ENCODE measurements around the gene CUX1. TPM values are rescaled to one million over a fixed set of nuclear protein-coding genes. Genes with fewer than 3 reads are reported as not detected.

CUX1 gene
- total and polyA plus RNA-seq, 7 experiments from 2014 or later: 10.1 to 81.6 (median 42.5) TPM

GRCh38 chr7:102000123-102000522, 182.7 kb downstream of the CUX1 start:
- H3K9me3 ChIP-seq (ENCODE audit: control insufficient read depth in 2 of 3, low read length in 3 of 3): no peaks in the 10 kb centered on the region
- Mint-ChIP-seq H3K4me1 (peaks cover 0 to 19% (median 8%) of the 10 kb centered on the region in 7 donors), H3K27ac (no peak overlapping the region), H3K9me3 (no peaks in the 10 kb centered on the region), H3K36me3 (peaks cover 0 to 9% (median 4%) of the 10 kb centered on the region in 5 donors), H3K4me3 (no peak overlapping the region), H3K27me3 (no peaks in the 10 kb centered on the region)
- H3K4me3 ChIP-seq (ENCODE audit: low read length): no peak overlapping the region
- ATAC-seq (no peak), DNase-seq (no peak)
- H3K27ac ChIP-seq (ENCODE audit: low read depth, low read length): no peak overlapping the region
- H3K4me1 ChIP-seq (ENCODE audit: control insufficient read depth in 2 of 2, insufficient read depth in 2 of 2, low read length in 2 of 2): no peaks in the 10 kb centered on the region
- intact Hi-C loops (cut with micrococcal nuclease): no loop called here
- H3K27me3 ChIP-seq (ENCODE audit: control insufficient read depth in 2 of 2, insufficient read depth in 2 of 2, low read length in 2 of 2): no peaks in the 10 kb centered on the region
- ChIA-PET CTCF (no interaction called here), POLR2A (interaction anchor here (0.6 kb wide), 1 partner anchor 10 kb away, joined by 3 read pairs; no protein-coding TSS in a partner anchor)
- H3K36me3 ChIP-seq (ENCODE audit: control insufficient read depth in 2 of 3, insufficient read depth in 3 of 3, low read length in 3 of 3): no peaks in the 10 kb centered on the region

DNA sequence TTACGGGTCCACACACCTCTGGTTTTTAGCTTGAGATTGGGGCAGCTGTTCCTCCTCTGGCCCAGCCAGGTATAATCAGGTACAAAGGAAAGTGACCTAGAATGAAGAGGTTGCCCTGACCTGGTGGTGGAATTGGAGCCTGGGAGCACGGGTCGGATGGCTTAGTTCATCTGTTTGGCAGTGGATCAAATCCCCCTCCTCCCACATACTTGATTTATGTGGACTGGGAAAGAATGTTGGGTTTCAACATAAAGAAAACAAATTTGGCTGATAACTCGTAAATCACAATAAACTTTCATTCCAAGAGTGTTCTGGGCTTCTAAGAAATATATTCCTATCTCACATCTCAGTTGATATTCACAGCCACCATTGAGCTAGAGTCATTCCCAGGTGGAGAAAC, 186.8 kb downstream of the CUX1 start:
- Histone ChIP-seq H3K27ac (ENCODE audit: low read depth, low read length) (no peak overlapping the region), H3K36me3 (ENCODE audit: control insufficient read depth in 2 of 3, insufficient read depth in 3 of 3, low read length in 3 of 3) (no peaks in the 10 kb centered on the region), H3K4me3 (ENCODE audit: low read length) (no peak overlapping the region), H3K9me3 (ENCODE audit: control insufficient read depth in 2 of 3, low read length in 3 of 3) (no peaks in the 10 kb centered on the region), H3K27me3 (ENCODE audit: control insufficient read depth in 2 of 2, insufficient read depth in 2 of 2, low read length in 2 of 2) (no peaks in the 10 kb centered on the region), H3K4me1 (ENCODE audit: control insufficient read depth in 2 of 2, insufficient read depth in 2 of 2, low read length in 2 of 2) (no peaks in the 10 kb centered on the region)
- CTCF ChIA-PET: no interaction called here
- ATAC-seq (no peak), DNase-seq (no peak)
- intact Hi-C loops (cut with micrococcal nuclease): no loop called here
- H3K36me3 Mint-ChIP-seq: peaks cover 0 to 27% (median 0%) of the 10 kb centered on the region in 5 donors
- H3K4me3 Mint-ChIP-seq: no peak overlapping the region
- no peak overlapping the region for H3K27ac Mint-ChIP-seq
- H3K4me1 Mint-ChIP-seq: peaks cover 0 to 5% (median 0%) of the 10 kb centered on the region in 7 donors
- no peaks in the 10 kb centered on the region for H3K9me3 Mint-ChIP-seq
- POLR2A ChIA-PET: no interaction called here
- H3K27me3 Mint-ChIP-seq: no peaks in the 10 kb centered on the region

GRCh38 chr7:102004848-102005247, 187.4 kb downstream of the CUX1 start:
- Histone ChIP-seq H3K27ac (ENCODE audit: low read depth, low read length) (no peak overlapping the region), H3K4me3 (ENCODE audit: low read length) (no peak overlapping the region), H3K27me3 (ENCODE audit: control insufficient read depth in 2 of 2, insufficient read depth in 2 of 2, low read length in 2 of 2) (no peaks in the 10 kb centered on the region), H3K36me3 (ENCODE audit: control insufficient read depth in 2 of 3, insufficient read depth in 3 of 3, low read length in 3 of 3) (no peaks in the 10 kb centered on the region), H3K4me1 (ENCODE audit: control insufficient read depth in 2 of 2, insufficient read depth in 2 of 2, low read length in 2 of 2) (no peaks in the 10 kb centered on the region), H3K9me3 (ENCODE audit: control insufficient read depth in 2 of 3, low read length in 3 of 3) (no peaks in the 10 kb centered on the region)
- ChIA-PET CTCF (no interaction called here), POLR2A (no interaction called here)
- intact Hi-C loops (cut with micrococcal nuclease): no loop called here
- ATAC-seq: no peak
- peak overlapping the region in 1 of 9 donors; percentile 12 for H3K27ac Mint-ChIP-seq
- no peaks in the 10 kb centered on the region for H3K9me3 Mint-ChIP-seq
- H3K4me3 Mint-ChIP-seq: no peak overlapping the region
- peaks cover 0 to 33% (median 5%) of the 10 kb centered on the region in 5 donors for H3K36me3 Mint-ChIP-seq
- no peaks in the 10 kb centered on the region for H3K27me3 Mint-ChIP-seq
- no peak for DNase-seq
- H3K4me1 Mint-ChIP-seq: peaks cover 0 to 9% (median 0%) of the 10 kb centered on the region in 7 donors

DNA sequence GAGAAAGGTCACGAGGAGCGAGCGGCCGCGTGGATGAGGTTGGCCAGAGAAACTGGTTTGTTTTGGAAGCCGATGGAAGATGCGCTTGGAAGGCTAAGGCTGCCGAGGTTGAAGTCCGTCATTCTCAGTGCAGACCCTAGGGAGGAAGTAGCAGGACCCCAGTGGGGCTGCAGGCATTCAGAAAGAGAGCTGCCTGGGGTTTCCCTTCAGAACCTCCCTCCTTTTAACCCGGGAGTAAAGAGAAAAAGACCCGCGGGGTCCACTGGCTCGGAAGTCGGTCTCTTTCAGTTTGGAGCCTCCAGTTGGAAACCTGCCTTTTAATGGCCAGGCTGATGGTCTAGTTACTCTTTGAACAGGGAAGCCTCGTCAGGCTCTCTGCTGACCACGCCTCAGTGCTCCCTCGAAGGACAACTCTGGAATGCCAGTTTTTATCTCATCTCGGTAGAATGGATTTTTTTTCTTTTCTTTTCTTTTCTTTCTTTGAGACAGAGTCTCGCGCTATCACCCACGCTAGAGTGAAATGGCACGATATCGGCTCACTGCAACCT, 188.6 kb downstream of the CUX1 start:
- ATAC-seq (no peak), DNase-seq (no peak)
- Mint-ChIP-seq H3K36me3 (peaks cover 0 to 34% (median 6%) of the 10 kb centered on the region in 5 donors), H3K4me3 (no peak overlapping the region), H3K27ac (peak overlapping the region in 1 of 9 donors; percentile 48), H3K27me3 (no peaks in the 10 kb centered on the region), H3K9me3 (no peaks in the 10 kb centered on the region), H3K4me1 (peaks cover 0 to 9% (median 0%) of the 10 kb centered on the region in 7 donors)
- CTCF ChIA-PET: no interaction called here
- POLR2A ChIA-PET: no interaction called here
- intact Hi-C loops (cut with micrococcal nuclease): no loop called here
- Histone ChIP-seq H3K27me3 (ENCODE audit: control insufficient read depth in 2 of 2, insufficient read depth in 2 of 2, low read length in 2 of 2) (no peaks in the 10 kb centered on the region), H3K36me3 (ENCODE audit: control insufficient read depth in 2 of 3, insufficient read depth in 3 of 3, low read length in 3 of 3) (no peaks in the 10 kb centered on the region), H3K4me3 (ENCODE audit: low read length) (no peak overlapping the region), H3K27ac (ENCODE audit: low read depth, low read length) (no peak overlapping the region), H3K9me3 (ENCODE audit: control insufficient read depth in 2 of 3, low read length in 3 of 3) (no peaks in the 10 kb centered on the region), H3K4me1 (ENCODE audit: control insufficient read depth in 2 of 2, insufficient read depth in 2 of 2, low read length in 2 of 2) (no peaks in the 10 kb centered on the region)

DNA sequence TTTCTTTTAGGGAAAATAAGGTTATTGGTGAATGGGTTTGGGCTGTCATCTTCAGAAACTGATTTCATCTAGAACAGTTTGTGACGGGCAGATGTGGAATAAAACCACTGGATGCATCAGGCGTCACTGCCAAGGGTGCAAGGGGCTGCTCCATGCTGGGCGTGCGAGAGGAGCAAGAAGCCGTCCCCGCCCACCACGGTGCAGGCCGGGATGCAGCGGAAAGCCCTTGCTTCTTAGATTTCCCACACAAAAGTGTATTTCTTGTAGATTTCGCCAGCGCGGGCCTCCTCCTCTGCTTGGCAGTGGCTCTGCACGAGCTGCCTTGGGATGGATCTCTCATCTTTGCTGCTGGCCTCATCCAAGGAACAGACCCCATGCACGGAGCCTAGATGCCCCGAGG, 189.3 kb downstream of the CUX1 start:
- peaks cover 0 to 34% (median 6%) of the 10 kb centered on the region in 5 donors for H3K36me3 Mint-ChIP-seq
- POLR2A ChIA-PET: no interaction called here
- CTCF ChIA-PET: no interaction called here
- no peak for ATAC-seq
- no peaks in the 10 kb centered on the region for H3K27me3 ChIP-seq (ENCODE audit: control insufficient read depth in 2 of 2, insufficient read depth in 2 of 2, low read length in 2 of 2)
- no peaks in the 10 kb centered on the region for H3K36me3 ChIP-seq (ENCODE audit: control insufficient read depth in 2 of 3, insufficient read depth in 3 of 3, low read length in 3 of 3)
- H3K9me3 Mint-ChIP-seq: no peaks in the 10 kb centered on the region
- H3K27me3 Mint-ChIP-seq: no peaks in the 10 kb centered on the region
- peaks cover 0 to 9% (median 0%) of the 10 kb centered on the region in 7 donors for H3K4me1 Mint-ChIP-seq
- H3K9me3 ChIP-seq (ENCODE audit: control insufficient read depth in 2 of 3, low read length in 3 of 3): no peaks in the 10 kb centered on the region
- no peak overlapping the region for H3K27ac Mint-ChIP-seq
- H3K4me3 ChIP-seq (ENCODE audit: low read length): no peak overlapping the region
- no peaks in the 10 kb centered on the region for H3K4me1 ChIP-seq (ENCODE audit: control insufficient read depth in 2 of 2, insufficient read depth in 2 of 2, low read length in 2 of 2)
- no peak for DNase-seq
- intact Hi-C loops (cut with micrococcal nuclease): no loop called here
- no peak overlapping the region for H3K27ac ChIP-seq (ENCODE audit: low read depth, low read length)
- H3K4me3 Mint-ChIP-seq: no peak overlapping the region

- Mint-ChIP-seq H3K27ac (no peak overlapping the region), H3K9me3 (no peaks in the 10 kb centered on the region), H3K4me3 (no peak overlapping the region), H3K27me3 (no peaks in the 10 kb centered on the region), H3K36me3 (peaks cover 0 to 42% (median 6%) of the 10 kb centered on the region in 5 donors), H3K4me1 (peaks cover 0 to 9% (median 0%) of the 10 kb centered on the region in 7 donors)
- Histone ChIP-seq H3K27me3 (ENCODE audit: control insufficient read depth in 2 of 2, insufficient read depth in 2 of 2, low read length in 2 of 2) (no peaks in the 10 kb centered on the region), H3K9me3 (ENCODE audit: control insufficient read depth in 2 of 3, low read length in 3 of 3) (no peaks in the 10 kb centered on the region), H3K27ac (ENCODE audit: low read depth, low read length) (no peak overlapping the region), H3K4me3 (ENCODE audit: low read length) (no peak overlapping the region), H3K4me1 (ENCODE audit: control insufficient read depth in 2 of 2, insufficient read depth in 2 of 2, low read length in 2 of 2) (no peaks in the 10 kb centered on the region), H3K36me3 (ENCODE audit: control insufficient read depth in 2 of 3, insufficient read depth in 3 of 3, low read length in 3 of 3) (no peaks in the 10 kb centered on the region)
- ATAC-seq (no peak), DNase-seq (no peak)
- ChIA-PET CTCF (no interaction called here), POLR2A (no interaction called here)
- intact Hi-C loops (cut with micrococcal nuclease): no loop called here
Observed at GRCh38 chr7:102008535-102009262, 191.3 kb downstream of the CUX1 start.

DNA sequence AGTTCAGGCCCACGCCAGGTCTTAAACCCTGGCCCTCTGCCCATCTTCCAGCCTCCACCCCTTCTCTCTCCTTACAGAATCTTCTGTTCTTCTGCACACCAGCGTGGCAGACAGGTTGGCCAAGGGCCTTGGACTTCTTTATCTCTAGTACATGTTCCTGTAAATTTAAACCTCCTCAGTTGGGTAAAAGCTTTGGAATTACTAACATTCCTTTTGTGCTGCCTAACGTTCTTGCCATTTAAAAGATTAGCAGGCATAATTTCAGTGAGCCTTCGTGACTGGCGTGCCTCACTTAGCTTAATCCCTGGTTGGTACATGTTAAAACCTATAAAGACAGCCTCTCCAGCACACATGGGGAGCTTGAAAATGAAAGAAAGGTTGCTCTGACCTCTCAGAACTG, 192.2 kb downstream of the CUX1 start:
- peaks cover 0 to 4% (median 0%) of the 10 kb centered on the region in 3 experiments for H3K36me3 ChIP-seq (ENCODE audit: control insufficient read depth in 2 of 3, insufficient read depth in 3 of 3, low read length in 3 of 3)
- no peaks in the 10 kb centered on the region for H3K4me1 ChIP-seq (ENCODE audit: control insufficient read depth in 2 of 2, insufficient read depth in 2 of 2, low read length in 2 of 2)
- H3K9me3 ChIP-seq (ENCODE audit: control insufficient read depth in 2 of 3, low read length in 3 of 3): no peaks in the 10 kb centered on the region
- Mint-ChIP-seq H3K4me3 (no peak overlapping the region), H3K36me3 (peaks cover 0 to 47% (median 6%) of the 10 kb centered on the region in 5 donors), H3K27me3 (no peaks in the 10 kb centered on the region), H3K27ac (no peak overlapping the region), H3K9me3 (no peaks in the 10 kb centered on the region), H3K4me1 (peaks cover 0 to 9% (median 0%) of the 10 kb centered on the region in 7 donors)
- intact Hi-C loops (cut with micrococcal nuclease): no loop called here
- H3K27me3 ChIP-seq (ENCODE audit: control insufficient read depth in 2 of 2, insufficient read depth in 2 of 2, low read length in 2 of 2): no peaks in the 10 kb centered on the region
- ChIA-PET CTCF (no interaction called here), POLR2A (no interaction called here)
- ATAC-seq (no peak), DNase-seq (no peak)
- no peak overlapping the region for H3K27ac ChIP-seq (ENCODE audit: low read depth, low read length)
- H3K4me3 ChIP-seq (ENCODE audit: low read length): no peak overlapping the region
